ENCODE measurements around the gene RAB4A.

RAB4A gene

DNA sequence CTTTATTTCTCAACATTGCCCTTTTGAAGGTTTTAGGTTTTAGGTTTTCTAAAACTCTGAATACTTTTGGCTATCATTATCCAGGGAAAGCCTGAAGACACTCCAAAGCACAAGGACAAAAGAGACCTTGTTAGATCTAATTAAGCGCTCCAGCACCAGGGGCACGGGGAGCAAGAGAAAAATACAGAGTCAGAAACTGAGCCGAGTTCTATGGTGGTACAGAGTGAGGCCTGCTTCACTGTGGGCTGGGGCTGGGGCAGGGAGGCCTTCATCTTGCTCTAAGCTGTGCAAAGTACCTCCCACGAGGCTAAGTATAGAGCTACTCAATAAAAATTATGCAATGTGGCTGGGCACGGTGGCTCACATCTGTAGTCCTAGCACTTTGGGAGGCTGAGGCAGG is 19.7 kb upstream of the RAB4A start:
- Histone ChIP-seq H3K9me3 (ENCODE audit: insufficient read depth, low read length) (no peaks in the 10 kb centered on the region), H3K79me2 (ENCODE audit: insufficient read depth, low read length) (no peaks in the 10 kb centered on the region), H3K36me3 (ENCODE audit: low read length) (no peaks in the 10 kb centered on the region), H4K20me1 (ENCODE audit: low read depth, low read length) (no peaks in the 10 kb centered on the region), H2AFZ (ENCODE audit: low read depth, low read length, severe bottlenecking) (no peak overlapping the region), H3K9me2 (replicated peaks; ENCODE audit: insufficient read depth, low read length) (no peaks in the 10 kb centered on the region), H3K4me2 (ENCODE audit: low read depth, low read length, poor library complexity, severe bottlenecking) (no peak overlapping the region), H3F3A (ENCODE audit: insufficient read depth) (no peaks in the 10 kb centered on the region), H3K27me3 (ENCODE audit: low read length) (no peaks in the 10 kb centered on the region), H3K9ac (ENCODE audit: low read length) (no peak overlapping the region), H3K4me3 (ENCODE audit: insufficient read depth, low read length, poor library complexity, severe bottlenecking) (no peak overlapping the region), H3K27ac (ENCODE audit: low read depth, low read length) (no peak overlapping the region)
- TF ChIP-seq, protein P1, sequence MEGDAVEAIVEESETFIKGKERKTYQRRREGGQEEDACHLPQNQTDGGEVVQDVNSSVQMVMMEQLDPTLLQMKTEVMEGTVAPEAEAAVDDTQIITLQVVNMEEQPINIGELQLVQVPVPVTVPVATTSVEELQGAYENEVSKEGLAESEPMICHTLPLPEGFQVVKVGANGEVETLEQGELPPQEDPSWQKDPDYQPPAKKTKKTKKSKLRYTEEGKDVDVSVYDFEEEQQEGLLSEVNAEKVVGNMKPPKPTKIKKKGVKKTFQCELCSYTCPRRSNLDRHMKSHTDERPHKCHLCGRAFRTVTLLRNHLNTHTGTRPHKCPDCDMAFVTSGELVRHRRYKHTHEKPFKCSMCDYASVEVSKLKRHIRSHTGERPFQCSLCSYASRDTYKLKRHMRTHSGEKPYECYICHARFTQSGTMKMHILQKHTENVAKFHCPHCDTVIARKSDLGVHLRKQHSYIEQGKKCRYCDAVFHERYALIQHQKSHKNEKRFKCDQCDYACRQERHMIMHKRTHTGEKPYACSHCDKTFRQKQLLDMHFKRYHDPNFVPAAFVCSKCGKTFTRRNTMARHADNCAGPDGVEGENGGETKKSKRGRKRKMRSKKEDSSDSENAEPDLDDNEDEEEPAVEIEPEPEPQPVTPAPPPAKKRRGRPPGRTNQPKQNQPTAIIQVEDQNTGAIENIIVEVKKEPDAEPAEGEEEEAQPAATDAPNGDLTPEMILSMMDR (IDR thresholded peaks at IDR 0.05; ENCODE audit: insufficient read depth, low read length, poor library complexity, severe bottlenecking): no peak
- TF ChIP-seq EZH2phosphoT487 (conservative IDR thresholded peaks at IDR 0.05; ENCODE audit: low read length): no peak

DNA sequence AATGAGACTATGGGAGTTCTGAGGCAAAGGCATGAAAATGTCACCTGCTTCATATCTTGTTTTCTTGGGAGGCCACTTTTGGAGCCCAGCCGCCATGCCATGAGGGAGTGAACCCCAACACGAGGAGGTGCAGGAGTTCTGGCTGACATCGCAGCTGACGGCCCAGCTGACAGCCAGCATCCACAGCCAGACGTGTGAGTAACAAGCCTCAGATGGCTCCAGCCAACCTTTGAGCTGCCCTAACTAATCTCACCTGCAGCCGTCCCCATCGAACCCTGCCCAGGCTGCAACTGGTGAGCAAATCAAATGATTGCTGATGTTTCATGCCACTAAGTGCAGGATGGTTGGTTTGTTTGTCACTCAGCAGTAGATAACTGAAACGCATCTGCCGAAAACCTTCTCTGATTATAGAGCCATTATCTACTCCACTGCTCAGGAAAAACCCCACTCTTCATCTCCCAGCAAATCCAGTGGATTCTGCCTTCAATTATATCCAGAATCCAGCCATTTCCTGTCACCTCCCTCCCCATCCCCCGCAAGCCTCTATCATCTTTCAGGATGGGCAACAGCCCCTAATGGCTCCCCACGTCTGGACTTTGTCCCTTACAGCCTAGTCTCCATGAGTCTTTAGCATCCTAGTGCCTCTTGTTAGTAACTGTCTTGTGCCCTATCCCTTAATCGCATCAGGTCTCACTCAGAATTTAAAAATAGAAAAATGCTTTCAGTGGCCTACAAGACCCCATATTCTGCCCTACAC is 18.5 kb upstream of the RAB4A start:
- H3F3A ChIP-seq (ENCODE audit: insufficient read depth): no peaks in the 10 kb centered on the region
- H3K27ac ChIP-seq (ENCODE audit: low read depth, low read length): no peak overlapping the region
- no peaks in the 10 kb centered on the region for H4K20me1 ChIP-seq (ENCODE audit: low read depth, low read length)
- no peaks in the 10 kb centered on the region for H3K36me3 ChIP-seq (ENCODE audit: low read length)
- H2AFZ ChIP-seq (ENCODE audit: low read depth, low read length, severe bottlenecking): no peak overlapping the region
- no peak overlapping the region for H3K9ac ChIP-seq (ENCODE audit: low read length)
- H3K4me2 ChIP-seq (ENCODE audit: low read depth, low read length, poor library complexity, severe bottlenecking): no peak overlapping the region
- no peaks in the 10 kb centered on the region for H3K9me2 ChIP-seq (replicated peaks; ENCODE audit: insufficient read depth, low read length)
- no peak for TF ChIP-seq EZH2phosphoT487 (conservative IDR thresholded peaks at IDR 0.05; ENCODE audit: low read length)
- TF ChIP-seq, protein P1 (IDR thresholded peaks at IDR 0.05; ENCODE audit: insufficient read depth, low read length, poor library complexity, severe bottlenecking): no peak
- no peaks in the 10 kb centered on the region for H3K9me3 ChIP-seq (ENCODE audit: insufficient read depth, low read length)
- H3K79me2 ChIP-seq (ENCODE audit: insufficient read depth, low read length): no peaks in the 10 kb centered on the region
- no peak overlapping the region for H3K4me3 ChIP-seq (ENCODE audit: insufficient read depth, low read length, poor library complexity, severe bottlenecking)
- H3K27me3 ChIP-seq (ENCODE audit: low read length): no peaks in the 10 kb centered on the region

DNA sequence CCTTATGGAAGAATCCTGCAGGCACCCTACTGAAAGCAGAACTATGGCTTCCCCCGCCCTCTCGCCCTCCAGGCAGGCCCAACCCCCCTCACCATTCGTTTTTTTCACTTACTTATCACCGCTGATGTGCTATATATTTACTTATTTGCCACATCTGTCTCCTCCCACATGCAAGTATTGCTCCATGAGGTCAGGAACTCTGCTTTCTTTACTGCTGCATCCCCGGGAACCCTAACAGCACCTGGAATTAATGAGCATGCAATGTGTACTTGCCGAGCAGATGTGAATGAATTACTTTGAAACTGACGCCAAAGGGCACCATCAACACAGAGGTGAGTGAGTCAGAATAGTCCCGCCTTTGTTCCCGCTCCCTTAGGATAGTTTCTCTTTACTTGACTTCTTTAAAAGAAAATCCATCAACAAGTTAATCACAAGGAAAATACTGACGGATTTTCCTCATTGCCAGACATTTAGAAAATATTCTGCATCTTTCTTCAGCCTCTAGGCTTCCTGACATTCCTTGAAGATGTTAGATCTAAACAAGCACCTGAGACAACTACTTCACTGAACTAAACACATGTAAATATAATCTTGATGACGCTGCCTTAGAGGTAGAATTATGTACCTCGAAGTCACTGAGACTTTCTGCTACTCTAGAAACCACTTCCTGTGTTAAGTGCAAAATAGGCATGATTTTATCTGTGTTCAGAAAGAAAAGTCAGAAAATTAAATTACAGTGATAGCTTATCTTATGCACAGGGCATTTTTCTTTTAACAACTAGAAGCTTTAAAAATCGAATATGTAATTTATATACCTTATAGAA is 17.5 kb upstream of the RAB4A start:
- Histone ChIP-seq H3K79me2 (ENCODE audit: insufficient read depth, low read length) (no peaks in the 10 kb centered on the region), H3K36me3 (ENCODE audit: low read length) (no peaks in the 10 kb centered on the region), H3K9ac (ENCODE audit: low read length) (no peak overlapping the region), H3K4me2 (ENCODE audit: low read depth, low read length, poor library complexity, severe bottlenecking) (no peak overlapping the region), H3K4me3 (ENCODE audit: insufficient read depth, low read length, poor library complexity, severe bottlenecking) (no peak overlapping the region), H3K27ac (ENCODE audit: low read depth, low read length) (no peak overlapping the region), H2AFZ (ENCODE audit: low read depth, low read length, severe bottlenecking) (no peak overlapping the region), H3K9me2 (replicated peaks; ENCODE audit: insufficient read depth, low read length) (no peaks in the 10 kb centered on the region), H4K20me1 (ENCODE audit: low read depth, low read length) (no peaks in the 10 kb centered on the region), H3K9me3 (ENCODE audit: insufficient read depth, low read length) (no peaks in the 10 kb centered on the region), H3F3A (ENCODE audit: insufficient read depth) (no peaks in the 10 kb centered on the region), H3K27me3 (ENCODE audit: low read length) (no peaks in the 10 kb centered on the region)
- no peak for TF ChIP-seq EZH2phosphoT487 (conservative IDR thresholded peaks at IDR 0.05; ENCODE audit: low read length)
- TF ChIP-seq, protein P1 (IDR thresholded peaks at IDR 0.05; ENCODE audit: insufficient read depth, low read length, poor library complexity, severe bottlenecking): no peak

All from SU-DHL-6 (cell line).